Psoas muscle (tissue), 8 donors: ENCODE data around the gene EXOC3. TPM values are rescaled to one million over a fixed set of nuclear protein-coding genes. Genes with fewer than 3 reads are reported as not detected.

Source experiments
- ATAC-seq, 4 donors: fragments of 200-7000 bp; cut with Tn5 transposase; one replicate each; pipeline ENCODE4 v1.9.1; 2020; ENCODE audit warnings: moderate library complexity in 3 of 4, mild to moderate bottlenecking in 2 of 4
- DNase-seq, 2 donors: peaks; one replicate each; pipeline ENCODE4 v3.0.0-alpha.2; 2020
- H3K27ac ChIP-seq: fragments of 200-600 bp; one replicate; pipeline ENCODE4 v1.8.0; 2022
- H3K27me3 ChIP-seq, 3 donors: fragments of 200-600 bp in 1 of 3; one replicate each; pipeline versions ENCODE4 v1.6.1 to v1.8.0; 2013 to 2022; ENCODE audit warnings: low read length in 2 of 3, mild to moderate bottlenecking in 2 of 3, moderate library complexity in 1 of 3; ENCODE audit not compliant: insufficient read depth in 3 of 3
- H3K36me3 ChIP-seq, 2 donors: fragments of 200-600 bp in 1 of 2; one replicate each; pipeline versions ENCODE4 v1.6.1 to v1.8.0; 2013 to 2022; ENCODE audit warnings: low read depth in 1 of 2, mild to moderate bottlenecking in 1 of 2, moderate library complexity in 1 of 2; ENCODE audit not compliant: insufficient read depth in 1 of 2
- H3K4me1 ChIP-seq: fragments of 200-600 bp; one replicate; pipeline ENCODE4 v1.8.0; 2022
- H3K4me3 ChIP-seq: fragments of 200-600 bp; one replicate; pipeline ENCODE4 v1.8.0; 2022; ENCODE audit warnings: mild to moderate bottlenecking
- H3K9me3 ChIP-seq: fragments of 200-600 bp; one replicate; pipeline ENCODE4 v1.8.0; 2022
- WGBS, 3 donors: extraction: QIAGEN DNeasy Blood & Tissue Kit; methylation state at CpG; one replicate each; pipeline versions ENCODE4 v1.1.6 to v1.1.7; 2013; 5-methylcytosine and 5-hydroxymethylcytosine counted together
- intact Hi-C, 2 donors: fragments of 100-400 bp; cut with DNase I; formaldehyde crosslinking; loops; one replicate each; pipeline versions ENCODE4 v1.11.0 to v1.14.2; 2022
- polyA plus RNA-seq, 3 donors: library from polyadenylated mRNA; stranded (reverse); fragments of 200-250 nt; gene quantifications; one replicate each; pipeline ENCODE4 v1.2.3, GENCODE V29; 2013
- total RNA-seq, 4 donors: library from RNA; stranded (reverse); fragmentation: NEBNext Ultra II Directional in 2 of 4; extraction: Animal tissue kit (Norgen Biotek cat#: 25700) in 2 of 4; gene quantifications; one replicate each; pipeline versions ENCODE4 v1.2.1 to v1.2.4, GENCODE V29; 2021 to 2023
- TF ChIP-seq, protein P1 (sequence below): fragments of 200-600 bp; IDR thresholded peaks from one replicate; pipeline ENCODE4 v1.8.0; 2022; ENCODE audit warnings: antibody characterized with exemption
- donor health status: healthy with polysubstance abuse.
- donor health status: DM: no; HTN: no; CAD: no; lungs with moderate emphysema.
- donor health status: Bipolar disorder and iron deficiency.
- donor health status: healthy.
- donor health status: DM: yes; HTN: yes; CAD: no.
- donor health status: DM: no; HTN: no; CAD: no.
- donor health status: DM: no; HTN: no; CAD: no.
- donor health status: DM: yes; HTN: yes; CAD: no.

Gene EXOC3
- total and polyA plus RNA-seq, 7 donors, result 38.2 to 63.4 (median 56.5) TPM

DNA sequence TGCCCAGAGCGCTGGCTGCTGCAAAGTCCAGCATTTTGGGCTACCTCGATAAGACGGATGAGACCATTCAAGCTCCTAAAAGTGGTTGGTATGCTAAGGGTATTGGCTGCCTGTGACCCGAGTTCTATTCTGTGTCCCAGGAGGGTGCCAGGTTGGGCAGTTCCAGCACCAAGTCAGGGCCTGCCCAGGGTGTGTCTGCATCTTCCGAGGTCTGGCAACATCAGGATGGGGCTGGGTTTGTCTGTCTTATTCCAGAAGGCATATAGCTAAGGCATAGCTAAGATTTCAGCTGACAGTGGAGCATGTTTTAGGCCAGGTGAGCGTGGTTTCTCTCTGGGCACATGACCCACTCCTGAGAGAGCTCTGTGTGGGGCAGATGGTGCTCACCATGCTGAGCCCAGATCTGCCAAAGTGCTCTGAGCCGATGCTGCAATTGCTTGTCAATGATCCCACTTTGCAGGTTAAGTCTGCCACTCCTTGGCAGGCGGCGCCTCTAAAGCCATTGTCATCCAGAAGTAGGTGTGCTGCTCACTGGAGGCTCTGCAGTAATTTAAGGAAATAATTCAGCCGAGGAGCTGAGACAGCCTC, 73.5 kb downstream of the EXOC3 start:
- no peaks in the 10 kb centered on the region for H3K36me3 ChIP-seq
- intact Hi-C loops, result no loop called here
- TF ChIP-seq, protein P1, sequence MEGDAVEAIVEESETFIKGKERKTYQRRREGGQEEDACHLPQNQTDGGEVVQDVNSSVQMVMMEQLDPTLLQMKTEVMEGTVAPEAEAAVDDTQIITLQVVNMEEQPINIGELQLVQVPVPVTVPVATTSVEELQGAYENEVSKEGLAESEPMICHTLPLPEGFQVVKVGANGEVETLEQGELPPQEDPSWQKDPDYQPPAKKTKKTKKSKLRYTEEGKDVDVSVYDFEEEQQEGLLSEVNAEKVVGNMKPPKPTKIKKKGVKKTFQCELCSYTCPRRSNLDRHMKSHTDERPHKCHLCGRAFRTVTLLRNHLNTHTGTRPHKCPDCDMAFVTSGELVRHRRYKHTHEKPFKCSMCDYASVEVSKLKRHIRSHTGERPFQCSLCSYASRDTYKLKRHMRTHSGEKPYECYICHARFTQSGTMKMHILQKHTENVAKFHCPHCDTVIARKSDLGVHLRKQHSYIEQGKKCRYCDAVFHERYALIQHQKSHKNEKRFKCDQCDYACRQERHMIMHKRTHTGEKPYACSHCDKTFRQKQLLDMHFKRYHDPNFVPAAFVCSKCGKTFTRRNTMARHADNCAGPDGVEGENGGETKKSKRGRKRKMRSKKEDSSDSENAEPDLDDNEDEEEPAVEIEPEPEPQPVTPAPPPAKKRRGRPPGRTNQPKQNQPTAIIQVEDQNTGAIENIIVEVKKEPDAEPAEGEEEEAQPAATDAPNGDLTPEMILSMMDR, result no peak
- no peak for ATAC-seq
- H3K9me3 ChIP-seq, result no peaks in the 10 kb centered on the region
- H3K4me3 ChIP-seq, result no peak overlapping the region
- WGBS, 3 donors, result 72 to 77% (median 74%) methylated on average over 10 of the region's 10 CpGs
- H3K27ac ChIP-seq, result no peak overlapping the region
- no peak for DNase-seq
- no peaks in the 10 kb centered on the region for H3K4me1 ChIP-seq
- peaks cover 0 to 86% (median 9%) of the 10 kb centered on the region in 3 donors for H3K27me3 ChIP-seq

Other genes with a start within 250 kb of the EXOC3 start
- gene CCDC127, start 225.0 kb upstream of the EXOC3 start, total RNA-seq, result 1 to 10 TPM; 6.9 to 9.6 (median 7.4) TPM
- gene CCDC127, start 225.0 kb upstream of the EXOC3 start, polyA plus RNA-seq, result 10 to 100 TPM in 1 of 3 donors, 1 to 10 TPM in 2; 4.1 to 11.2 (median 5.5) TPM
- 100 to 1,000 TPM; 269 to 363 (median 314) TPM for gene SDHA, start 224.9 kb upstream of the EXOC3 start, total RNA-seq
- 100 to 1,000 TPM; 160 to 205 (median 205) TPM for gene SDHA, start 224.9 kb upstream of the EXOC3 start, polyA plus RNA-seq
- gene PDCD6, start 171.5 kb upstream of the EXOC3 start, total RNA-seq, result 10 to 100 TPM; 26.8 to 33.2 (median 31.4) TPM
- 10 to 100 TPM; 36.8 to 92.4 (median 57.3) TPM for gene PDCD6, start 171.5 kb upstream of the EXOC3 start, polyA plus RNA-seq
- 1 to 10 TPM in 2 of 4 donors, under 1 TPM in 2; 0.45 to 7.4 (median 1.2) TPM for gene AHRR, start 121.5 kb upstream of the EXOC3 start, total RNA-seq
- gene AHRR, start 121.5 kb upstream of the EXOC3 start, polyA plus RNA-seq, result under 1 TPM; 0.10 to 0.39 (median 0.13) TPM
- 1 to 10 TPM in 2 of 4 donors, under 1 TPM in 2; 0.81 to 1.7 (median 1.0) TPM for gene SLC9A3, start 81.3 kb downstream of the EXOC3 start, total RNA-seq
- gene SLC9A3, start 81.3 kb downstream of the EXOC3 start, polyA plus RNA-seq, result 1 to 10 TPM; 1.2 to 1.7 (median 1.6) TPM
- 1 to 10 TPM in 2 of 4 donors, under 1 TPM in 2; 0.48 to 2.4 (median 1.1) TPM for gene CEP72, start 169.2 kb downstream of the EXOC3 start, total RNA-seq
- 1 to 10 TPM in 1 of 3 donors, under 1 TPM in 2; 0.43 to 1.5 (median 0.68) TPM for gene CEP72, start 169.2 kb downstream of the EXOC3 start, polyA plus RNA-seq